OCI-M1 (cell line): ENCODE data around the gene MIB1.
"Not testable (repeated sequence)": the region's sequence is repeated elsewhere in the genome, so short reads cannot be mapped to it uniquely, and the experiment has no call there.

Experiments used
- DNase-seq: peaks from one replicate; lab custom pipeline; 2025; lab: John Stamatoyannopoulos, UW

The MIB1 gene

GRCh38 chr18:21743166-21743832 lies 2.7 kb downstream of the MIB1 start:
- peak; percentile 82 for DNase-seq

GRCh38 chr18:21745231-21745630 lies 4.6 kb downstream of the MIB1 start:
- DNase-seq: peak; percentile 39

GRCh38 chr18:21747268-21747667 lies 6.7 kb downstream of the MIB1 start:
- DNase-seq: no peak

- DNase-seq: peak; percentile 54
Observed at GRCh38 chr18:21747764-21748693, 7.4 kb downstream of the MIB1 start.

GRCh38 chr18:21757833-21758232 lies 17.2 kb downstream of the MIB1 start:
- no peak for DNase-seq

- no peak for DNase-seq
Observed at GRCh38 chr18:21759836-21760235, 19.2 kb downstream of the MIB1 start.

GRCh38 chr18:21760321-21760720 lies 19.7 kb downstream of the MIB1 start:
- DNase-seq: peak; percentile 34

GRCh38 chr18:21761471-21762115 lies 21.0 kb downstream of the MIB1 start:
- peak; percentile 37 for DNase-seq

- peak; percentile 49 for DNase-seq
Observed at GRCh38 chr18:21762181-21762772, 21.7 kb downstream of the MIB1 start.

- peak; percentile 33 for DNase-seq
Observed at GRCh38 chr18:21763846-21764646, 23.5 kb downstream of the MIB1 start.

- no peak for DNase-seq
Observed at GRCh38 chr18:21769206-21769605, 28.6 kb downstream of the MIB1 start.

- no peak for DNase-seq
Observed at GRCh38 chr18:21774722-21775121, 34.1 kb downstream of the MIB1 start.

GRCh38 chr18:21777814-21778213 lies 37.2 kb downstream of the MIB1 start:
- DNase-seq: no peak

GRCh38 chr18:21786526-21786925 lies 45.9 kb downstream of the MIB1 start:
- no peak for DNase-seq

GRCh38 chr18:21796089-21796488 lies 55.5 kb downstream of the MIB1 start:
- DNase-seq: not testable (repeated sequence)

GRCh38 chr18:21798126-21798525 lies 57.5 kb downstream of the MIB1 start:
- DNase-seq: no peak

GRCh38 chr18:21799721-21800120 lies 59.1 kb downstream of the MIB1 start:
- DNase-seq: no peak

- peak; percentile 74 for DNase-seq
Observed at GRCh38 chr18:21803495-21803894, 62.9 kb downstream of the MIB1 start.

GRCh38 chr18:21805771-21806366 lies 65.3 kb downstream of the MIB1 start:
- no peak for DNase-seq

- DNase-seq: no peak
Observed at GRCh38 chr18:21808185-21808584, 67.6 kb downstream of the MIB1 start.

- no peak for DNase-seq
Observed at GRCh38 chr18:21809725-21810124, 69.1 kb downstream of the MIB1 start.
